GM21737 (cell line): Measurements from ENCODE around the gene OSBPL5.

Experiments used
- ATAC-seq: cut with Tn5 transposase; IDR thresholded peaks from one replicate; pipeline ENCODE4 v1.9.1; 2021; ENCODE audit warnings: mild to moderate bottlenecking, moderate library complexity; ENCODE audit not compliant: unreplicated experiment

The OSBPL5 gene

DNA sequence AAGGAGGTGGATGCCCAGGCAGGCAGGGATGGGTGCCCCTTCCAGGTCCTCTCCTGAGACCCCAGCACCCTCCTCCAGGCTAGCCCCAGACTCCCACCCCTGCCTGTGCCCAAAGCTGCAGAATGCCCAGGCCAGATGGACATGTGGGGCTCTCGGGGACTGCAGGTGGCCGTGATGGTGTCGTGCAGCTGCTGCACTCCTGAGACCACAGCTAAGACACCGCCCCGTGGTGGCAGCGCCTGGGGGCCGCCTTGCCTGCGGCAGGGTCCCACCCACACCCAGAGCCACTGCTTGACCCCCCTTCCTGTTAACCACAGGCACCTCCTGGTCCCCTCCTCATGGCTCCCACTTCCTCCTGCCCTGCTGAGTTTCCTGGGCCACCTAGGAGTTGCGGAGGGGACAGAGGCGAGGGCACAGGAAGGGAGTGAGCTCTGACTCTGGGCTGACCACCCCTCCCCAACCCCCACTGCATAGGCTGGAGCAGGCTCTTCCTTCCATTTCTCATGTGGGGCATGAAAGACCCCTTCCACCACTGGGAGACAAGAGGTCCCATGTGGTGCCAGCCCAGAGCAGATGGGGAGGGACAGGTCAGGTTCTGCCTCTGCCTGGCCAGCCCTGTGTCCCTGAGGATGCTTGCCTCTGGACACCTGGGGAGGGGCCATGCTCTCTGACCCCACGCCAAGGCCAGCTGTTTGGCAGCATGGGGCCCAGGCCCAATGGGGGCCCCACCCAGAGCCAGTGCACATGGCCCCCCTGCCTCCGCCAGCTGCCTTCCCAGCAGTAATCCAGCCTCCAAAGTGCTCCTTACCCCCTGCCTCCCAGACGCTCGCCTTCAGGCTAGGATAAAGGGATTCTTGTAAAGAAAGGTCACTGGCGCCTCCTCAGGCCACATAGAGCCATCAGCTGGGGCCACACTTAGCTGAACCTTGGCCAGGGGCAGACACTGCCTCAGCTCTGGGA lies 29.3 kb downstream of the OSBPL5 start:
- no peak for ATAC-seq

DNA sequence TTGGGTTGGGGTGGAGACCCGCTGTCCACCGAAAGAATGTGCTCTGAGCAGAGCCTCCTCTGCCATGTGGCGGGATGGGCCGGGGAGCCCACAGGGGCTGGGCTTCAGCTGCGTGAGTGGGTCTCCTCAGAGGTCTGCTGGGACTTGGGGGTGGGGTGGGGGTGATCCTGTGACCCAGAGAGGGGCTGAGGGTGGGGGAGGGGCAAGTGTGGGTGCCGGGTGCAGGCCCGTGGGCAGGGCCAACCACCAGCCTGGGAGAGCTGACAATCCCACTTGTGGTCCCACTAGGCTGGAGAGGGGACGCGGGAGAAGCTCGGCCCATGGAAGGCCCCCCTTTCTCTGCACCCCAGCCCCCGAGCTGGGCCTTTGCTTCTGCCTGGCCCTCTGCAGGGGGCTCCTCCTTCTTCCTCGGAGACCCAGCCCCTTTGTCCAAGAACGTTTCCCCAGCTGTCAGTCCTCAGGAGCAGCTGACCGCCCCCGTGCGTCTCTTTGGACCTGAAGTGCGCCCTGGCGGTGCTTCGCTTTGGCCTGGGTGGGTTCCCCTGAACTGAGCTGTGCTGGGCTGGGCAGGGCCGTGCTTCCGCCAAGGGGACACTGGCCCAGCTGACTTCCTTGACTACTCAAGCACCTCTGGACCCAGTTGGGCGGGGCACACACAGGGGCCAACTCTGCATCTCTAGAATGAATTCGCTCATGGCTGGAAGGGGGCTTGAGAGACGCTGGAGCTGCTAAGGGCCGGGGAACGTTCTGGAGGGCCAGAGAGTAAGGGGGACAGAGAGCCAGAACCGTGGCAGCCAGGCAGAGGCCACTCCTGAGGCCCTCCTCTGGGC lies 30.2 kb downstream of the OSBPL5 start:
- no peak for ATAC-seq

DNA sequence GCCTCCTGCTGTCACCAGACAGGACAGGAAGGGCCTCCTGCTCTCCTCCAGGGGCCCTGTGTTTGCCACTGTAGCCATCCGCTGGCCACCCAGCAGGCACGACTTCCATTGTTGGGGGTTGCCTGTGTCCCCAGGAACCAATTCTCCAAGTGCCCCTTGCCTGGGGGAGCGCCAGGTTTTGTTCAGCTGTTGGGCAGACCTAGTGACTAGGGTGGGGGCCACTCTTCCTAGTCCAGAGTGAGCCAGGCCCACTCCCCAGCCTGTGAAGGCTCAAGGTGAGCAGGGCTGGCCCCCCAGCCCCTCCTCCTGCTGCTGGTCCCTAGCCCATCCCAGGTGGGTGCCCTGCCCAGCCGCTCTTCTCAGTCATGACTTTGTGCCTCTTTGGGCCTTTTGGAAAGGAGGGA lies 30.9 kb downstream of the OSBPL5 start:
- ATAC-seq = no peak

DNA sequence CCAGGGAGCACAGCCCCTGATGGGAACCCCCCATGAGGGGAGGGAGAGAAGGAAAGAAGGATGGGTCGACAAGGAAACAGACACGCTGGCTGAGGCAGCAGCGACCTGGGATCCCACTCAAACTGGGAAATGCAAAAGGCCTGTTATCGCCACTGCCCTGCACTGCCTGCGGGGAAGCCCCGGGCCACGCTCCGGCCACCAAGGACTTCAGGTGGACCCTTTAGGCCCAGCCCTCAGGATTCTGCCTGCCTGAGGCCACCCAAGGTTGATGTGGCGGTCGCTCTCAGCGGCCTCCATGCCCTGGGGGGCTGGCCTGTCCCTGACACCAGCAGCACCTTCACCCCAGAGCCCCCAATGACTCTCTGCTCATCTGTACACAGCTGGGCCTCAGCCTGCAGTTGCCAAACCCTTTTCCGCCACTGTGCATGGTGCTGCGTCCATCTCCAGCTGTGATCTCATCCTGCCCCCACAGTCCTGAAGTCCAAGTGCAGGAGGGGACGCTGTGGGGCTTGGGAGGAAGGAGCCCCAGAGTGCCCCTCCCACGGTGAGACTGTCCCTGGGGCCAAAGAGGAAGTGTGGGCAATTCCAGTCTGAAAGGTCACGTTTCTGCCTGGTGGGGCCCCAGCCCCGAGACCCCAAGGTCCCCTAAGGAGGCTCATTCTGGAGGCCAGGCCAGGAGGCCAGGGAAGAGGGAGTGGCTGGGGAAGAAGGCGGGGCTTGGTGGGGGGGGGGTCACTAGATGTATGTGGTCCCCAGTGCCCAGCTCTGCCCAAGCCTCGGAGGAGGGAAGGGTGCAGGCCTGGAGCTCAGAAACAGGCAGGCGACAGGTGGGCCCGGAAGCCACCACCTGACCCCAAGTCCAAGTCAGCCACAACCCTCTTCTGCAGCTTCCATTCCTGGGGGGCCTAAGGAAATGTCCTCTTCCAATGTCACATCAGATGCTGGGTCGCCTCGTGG lies 31.6 kb downstream of the OSBPL5 start:
- ATAC-seq = no peak

DNA sequence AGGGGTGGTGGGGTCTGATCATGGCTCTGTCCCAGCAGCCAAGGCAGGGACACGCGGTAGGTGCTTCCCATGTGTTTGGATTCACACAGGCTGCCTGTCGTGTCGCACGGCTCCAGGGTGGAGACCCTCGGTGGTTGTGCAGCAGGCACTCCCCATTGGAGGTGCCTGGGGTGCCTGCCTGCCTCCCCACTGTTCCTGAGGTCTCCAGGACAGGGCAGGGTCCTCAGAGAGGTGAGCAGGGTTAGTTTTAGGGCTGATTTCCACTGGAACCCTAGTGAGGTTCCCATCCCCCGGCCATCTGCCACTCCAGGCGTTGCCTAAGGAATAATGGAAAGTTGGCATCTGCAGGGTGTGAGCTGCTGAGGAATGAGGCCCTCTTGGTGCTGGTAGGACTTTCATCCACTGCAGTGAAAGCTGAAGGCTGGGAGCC lies 32.3 kb downstream of the OSBPL5 start:
- ATAC-seq = no peak

DNA sequence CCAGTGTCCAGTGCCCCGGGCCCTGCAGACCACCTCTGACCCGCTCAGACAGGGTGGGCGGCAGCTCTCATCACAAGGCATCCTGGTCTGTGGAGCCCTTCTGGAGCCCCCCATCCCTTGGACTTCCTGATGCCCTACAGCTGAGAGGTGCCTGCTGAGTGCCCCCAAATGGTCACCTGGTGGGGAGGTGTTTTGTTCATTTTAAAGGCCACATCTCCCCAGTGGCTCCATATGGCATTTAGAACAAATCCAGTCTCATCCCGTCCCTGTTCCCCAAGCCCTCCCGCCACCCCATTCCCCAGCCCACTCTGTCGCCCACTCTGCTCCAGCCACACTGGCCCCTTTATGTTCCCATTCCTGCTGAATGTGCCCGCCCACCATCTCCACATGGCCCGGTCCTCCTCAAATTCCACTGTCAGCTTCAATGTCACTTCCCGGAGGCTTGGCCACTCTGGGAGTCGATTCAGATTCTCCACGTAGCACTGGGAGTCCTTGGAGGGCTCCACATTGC lies 32.8 kb downstream of the OSBPL5 start:
- ATAC-seq = no peak

DNA sequence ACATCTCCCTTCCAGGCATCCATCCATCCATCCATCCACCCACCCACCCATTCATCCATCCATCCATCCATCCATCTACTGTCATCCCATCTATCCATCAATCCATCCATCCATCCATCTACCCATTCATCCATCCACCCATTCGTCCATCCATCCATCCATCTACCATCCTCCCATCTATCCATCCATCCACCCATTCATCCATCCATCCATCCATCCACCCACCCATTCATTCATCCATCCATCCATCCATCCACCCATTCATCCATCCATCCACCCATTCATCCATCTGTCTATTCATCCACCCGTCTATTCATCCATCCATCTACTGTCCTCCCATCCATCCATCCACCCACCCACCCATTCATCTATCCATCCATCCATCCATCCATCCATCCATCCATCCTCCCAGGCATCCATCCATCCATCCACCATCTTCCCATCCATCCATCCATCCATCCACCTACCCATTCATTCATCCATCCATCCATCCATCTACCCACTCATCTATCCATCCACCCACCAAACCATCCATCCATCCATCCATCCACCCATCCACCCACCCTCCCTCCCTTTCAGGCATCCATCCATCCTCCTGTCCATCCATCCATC lies 33.7 kb downstream of the OSBPL5 start:
- no peak for ATAC-seq

DNA sequence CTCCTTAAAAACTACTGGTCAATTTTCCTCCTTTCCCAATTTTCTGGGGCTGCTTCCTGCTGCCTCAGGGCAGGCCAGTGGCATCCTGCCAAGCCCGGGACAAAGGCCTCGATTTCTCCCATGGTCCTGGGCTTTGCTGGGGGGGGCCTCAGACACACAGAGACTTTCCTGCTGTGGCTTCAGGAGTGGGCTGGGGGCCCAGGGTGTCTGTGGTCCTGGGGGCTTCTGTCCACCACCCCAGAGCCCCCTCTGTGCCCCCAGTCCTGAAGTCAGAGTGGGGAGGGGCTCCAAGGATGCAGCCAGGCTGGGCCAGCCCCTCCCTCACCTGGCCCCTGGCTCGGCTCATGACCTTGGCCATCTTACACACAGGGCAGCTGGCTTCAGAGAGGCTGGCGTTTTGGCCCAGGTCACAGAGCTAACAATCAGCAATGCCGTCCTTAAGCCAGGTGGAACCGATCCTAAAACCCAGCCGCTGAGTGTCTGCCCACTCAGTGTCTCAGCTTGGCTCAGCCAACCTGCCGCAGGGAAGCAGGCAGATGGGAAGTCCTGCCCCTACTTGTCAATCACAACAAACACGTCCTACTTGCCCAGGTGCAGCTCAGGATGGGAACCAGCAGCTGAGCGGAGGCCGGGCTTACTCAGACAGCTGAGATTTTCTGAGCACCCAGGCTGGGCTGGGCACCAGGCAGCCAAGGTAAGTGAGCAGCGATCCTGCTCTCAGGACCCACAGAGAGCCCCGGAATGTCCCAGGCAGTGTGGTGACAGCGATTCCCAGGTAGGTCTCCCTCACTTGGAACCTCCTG lies 34.6 kb downstream of the OSBPL5 start:
- ATAC-seq = no peak

DNA sequence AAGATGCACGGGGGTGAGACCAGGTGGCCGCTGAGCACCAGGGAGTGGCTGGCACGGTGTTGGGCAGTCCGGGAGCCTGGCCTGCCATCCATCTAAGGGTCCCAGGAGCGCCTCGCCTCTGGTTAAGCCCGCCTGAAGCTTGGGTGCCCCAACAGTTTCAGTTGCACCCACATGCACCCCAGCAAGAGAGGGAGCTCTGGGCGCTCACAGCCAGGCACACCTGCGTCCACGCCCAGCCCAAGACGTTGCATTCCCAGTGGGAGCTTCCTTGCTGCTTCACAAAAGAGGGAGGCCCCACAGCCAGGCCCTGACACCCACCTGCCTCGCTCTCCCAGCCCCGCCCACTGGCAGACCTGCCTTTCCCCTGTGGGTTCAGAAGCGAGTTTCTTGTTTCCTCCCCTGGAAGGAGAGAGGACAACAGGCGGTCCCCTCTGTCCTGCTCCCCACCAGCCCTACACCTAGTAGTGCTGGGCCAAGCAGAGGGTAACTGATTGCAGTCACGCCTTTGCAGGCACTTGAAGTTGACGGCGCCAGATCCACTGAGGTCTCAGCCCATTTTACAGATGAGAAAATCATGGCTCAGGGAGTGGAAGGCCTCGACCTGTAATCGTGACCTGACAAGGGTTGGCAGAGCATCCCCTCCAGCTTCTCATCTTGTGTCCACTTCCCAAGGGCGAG lies 35.4 kb downstream of the OSBPL5 start:
- ATAC-seq = no peak

DNA sequence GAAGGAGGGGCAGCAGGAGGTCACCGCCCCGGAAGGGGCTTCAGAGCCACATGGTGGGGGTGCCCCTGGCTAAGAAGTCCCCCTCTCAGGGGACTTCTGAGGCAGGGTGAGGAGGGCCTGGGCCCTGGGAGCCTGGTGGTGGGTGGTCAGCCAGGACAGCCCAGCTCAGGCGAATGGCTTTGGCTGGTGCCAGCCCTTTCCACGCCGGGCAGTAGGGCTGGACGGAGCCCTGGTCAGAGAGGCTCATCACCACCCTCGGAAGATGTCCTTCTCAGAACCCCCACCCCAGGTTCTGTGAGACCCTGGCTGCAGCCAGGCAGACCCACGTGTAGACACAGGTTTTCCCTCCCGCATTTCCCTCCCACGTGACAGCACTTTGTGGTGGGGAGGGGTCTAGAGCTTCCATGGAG lies 35.9 kb downstream of the OSBPL5 start:
- ATAC-seq = no peak

DNA sequence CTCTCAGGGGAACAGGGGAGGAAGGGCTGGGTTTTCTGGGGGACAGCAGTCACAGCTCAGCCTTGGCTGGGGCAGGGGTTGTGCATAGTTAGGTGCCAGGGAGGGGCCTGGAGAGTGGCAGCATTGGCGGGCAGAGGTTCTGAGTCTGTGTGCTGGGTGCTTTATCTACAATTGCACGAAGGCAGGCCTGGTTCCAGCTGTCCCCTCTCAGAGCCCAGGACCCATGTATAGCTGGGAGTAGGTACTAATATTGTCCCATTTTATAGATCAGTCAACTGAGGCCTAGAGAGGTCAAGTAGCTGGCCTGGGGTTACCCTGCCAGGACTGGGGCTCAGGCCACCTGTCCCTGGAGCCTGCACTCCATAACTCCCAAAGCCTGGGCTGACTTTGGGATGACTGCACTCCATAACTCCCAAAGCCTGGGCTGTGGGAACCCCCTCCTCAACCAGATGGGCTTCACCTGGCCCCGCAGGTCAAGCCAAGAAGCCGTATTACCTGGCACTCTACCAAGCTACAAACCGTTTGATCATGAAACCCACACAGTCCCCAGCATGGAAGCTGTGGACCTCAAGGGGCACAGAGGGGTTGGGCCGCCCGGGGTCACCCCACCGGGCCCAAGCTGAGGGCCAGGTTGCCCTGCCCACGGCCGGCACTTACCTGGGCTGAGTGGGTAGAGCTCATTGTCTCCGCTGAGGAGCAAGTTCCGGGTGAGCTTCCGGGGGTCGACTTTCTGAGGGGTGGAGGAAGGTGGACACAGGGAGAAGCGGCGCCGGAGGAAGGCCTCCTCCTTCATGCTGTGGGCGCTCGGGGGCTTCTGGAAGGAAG lies 36.5 kb downstream of the OSBPL5 start:
- no peak for ATAC-seq

DNA sequence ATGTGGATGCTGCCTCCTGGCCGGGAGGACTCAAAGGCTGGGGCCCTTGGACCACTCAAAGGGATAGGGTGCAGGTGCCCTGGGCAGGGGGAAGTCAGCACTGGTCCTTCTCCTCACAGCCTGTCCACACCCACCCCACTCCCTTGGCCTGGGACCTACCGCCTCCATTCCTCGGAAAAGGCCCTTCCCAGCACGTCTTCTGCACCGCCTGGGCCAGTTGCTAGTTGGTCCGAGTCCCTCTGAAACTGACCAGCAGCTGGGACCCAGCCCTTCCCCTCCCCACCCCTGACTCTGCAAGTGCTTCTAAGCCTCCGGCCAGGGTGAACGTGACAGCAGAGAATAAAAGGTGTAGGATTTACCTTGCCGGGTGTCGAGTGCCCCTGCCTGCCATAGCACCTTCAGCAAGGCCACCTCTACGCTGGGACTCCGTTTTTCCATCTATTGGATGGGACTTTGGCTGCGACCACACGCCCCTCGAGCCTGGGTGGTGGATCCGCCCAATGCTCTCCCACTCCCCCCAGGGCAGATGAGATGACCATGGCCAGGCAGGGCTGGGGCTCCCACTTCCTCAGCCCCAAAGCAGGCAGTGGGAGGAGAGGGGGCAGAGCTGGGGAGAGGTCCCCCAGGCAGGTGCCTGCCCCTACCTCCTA lies 37.3 kb downstream of the OSBPL5 start:
- ATAC-seq = no peak

DNA sequence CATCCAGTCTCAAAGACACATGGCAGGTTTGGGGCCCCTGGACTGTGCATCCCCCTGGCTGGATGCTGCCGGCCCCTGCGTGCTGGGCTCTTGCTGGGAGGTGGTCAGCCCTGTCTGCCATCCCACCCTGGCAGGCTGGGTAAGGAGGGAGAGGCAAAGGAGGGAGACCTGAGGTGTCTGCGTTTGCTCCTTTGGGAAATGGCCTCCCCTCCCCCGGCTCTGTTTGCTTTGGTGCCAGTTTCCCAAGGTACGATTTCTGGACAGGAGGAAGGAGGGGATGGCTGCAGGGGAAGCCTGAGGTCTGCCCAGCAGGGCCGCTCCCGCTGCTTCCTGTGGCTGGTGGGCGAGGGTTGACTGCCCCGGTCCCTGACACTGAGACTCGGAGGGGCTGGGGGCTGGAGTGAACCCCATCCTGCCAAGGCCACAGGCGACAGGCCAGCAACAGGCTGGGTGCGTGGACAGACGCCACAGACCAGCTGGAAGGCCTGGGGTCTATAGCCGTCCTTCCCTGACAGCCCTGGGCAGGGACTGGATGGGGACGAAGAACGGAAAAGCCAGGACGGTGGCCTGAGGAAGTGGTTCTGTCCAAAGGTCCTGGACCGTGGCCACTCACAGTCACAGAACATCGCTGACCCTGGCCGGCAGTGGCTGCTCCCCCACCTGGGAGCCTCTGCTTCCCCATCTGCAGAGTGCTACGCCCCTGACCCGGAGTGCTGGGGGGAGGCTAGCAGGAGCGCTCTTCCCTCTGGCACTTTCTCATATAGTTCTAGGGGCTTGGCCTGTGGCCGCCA lies 38.0 kb downstream of the OSBPL5 start:
- no peak for ATAC-seq

DNA sequence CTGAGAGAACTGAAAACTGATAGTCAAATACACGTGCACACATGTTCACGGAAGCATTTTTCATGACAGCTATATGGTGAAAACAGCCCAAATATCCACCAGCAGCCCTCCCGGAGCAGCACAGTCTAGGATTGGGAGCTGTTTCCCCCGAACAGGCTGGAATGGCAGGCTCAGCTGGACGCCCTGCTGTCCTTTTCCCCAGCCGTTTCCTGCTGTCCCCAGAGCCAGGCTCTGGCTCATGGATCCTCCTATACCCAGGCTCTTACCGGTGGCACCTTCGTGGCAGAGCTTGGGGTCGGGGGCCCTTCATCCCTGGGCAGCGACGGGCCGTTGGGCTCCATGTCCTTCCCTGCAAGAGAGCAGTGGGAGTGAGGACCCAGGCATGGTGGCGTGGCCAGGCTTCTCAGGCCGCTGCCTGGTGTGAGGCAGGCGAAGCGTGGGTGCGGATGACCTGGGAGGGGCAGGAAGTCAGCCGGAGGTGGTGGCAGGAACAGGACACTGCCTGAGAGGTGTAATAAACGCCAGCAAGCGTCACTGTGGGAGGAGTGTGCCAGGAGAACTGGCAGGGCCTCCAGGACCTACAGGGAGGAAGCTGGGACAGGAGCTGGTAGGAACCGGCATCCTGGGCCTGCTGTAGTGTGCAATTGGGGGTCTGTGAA lies 38.8 kb downstream of the OSBPL5 start:
- no peak for ATAC-seq

DNA sequence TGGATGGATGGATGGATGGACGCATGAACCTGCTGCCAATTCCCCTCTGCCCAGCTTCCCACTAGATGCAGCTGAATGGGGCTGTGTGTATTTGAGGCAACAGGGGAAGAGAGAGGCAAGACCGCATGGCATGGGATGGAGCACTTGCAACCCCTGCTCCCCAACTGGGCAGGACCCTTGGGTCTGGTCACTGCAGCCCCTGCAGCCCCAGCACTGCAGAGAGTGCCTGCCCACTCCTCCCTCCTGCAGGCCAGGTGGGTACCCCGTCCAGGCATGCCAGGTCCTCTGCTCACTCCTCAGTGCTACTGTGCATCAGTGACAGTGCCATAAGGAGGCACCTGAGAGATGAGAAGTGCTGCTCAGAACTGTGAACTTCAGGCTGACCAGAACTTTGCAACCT lies 40.3 kb downstream of the OSBPL5 start:
- ATAC-seq = no peak
